Endodermal cell (in vitro differentiated cells): ENCODE results near the gene PLEKHA8. TPM values are rescaled to one million over a fixed set of nuclear protein-coding genes. Genes with fewer than 3 reads are reported as not detected.

Experiments used
- DNase-seq: peaks from one replicate; pipeline ENCODE4 v3.0.0-alpha.2; 2017
- H3K27ac ChIP-seq: 2 replicates; pipeline ENCODE4 v1.5.1; 2013; ENCODE audit warnings: mild to moderate bottlenecking, low read depth, low read length, moderate library complexity
- H3K27me3 ChIP-seq: 2 replicates; pipeline ENCODE4 v1.6.1; 2013; ENCODE audit warnings: mild to moderate bottlenecking, low read length, moderate library complexity; ENCODE audit not compliant: insufficient read depth, control insufficient read depth, poor library complexity, severe bottlenecking
- H3K36me3 ChIP-seq: 2 replicates; pipeline ENCODE4 v1.7.0; 2013; ENCODE audit warnings: mild to moderate bottlenecking, low read length, moderate library complexity; ENCODE audit not compliant: control insufficient read depth, insufficient read depth
- H3K4me1 ChIP-seq: one replicate; pipeline ENCODE4 v1.7.0; 2013; ENCODE audit warnings: low read length; ENCODE audit not compliant: control insufficient read depth, insufficient read depth
- H3K4me3 ChIP-seq: 2 replicates; pipeline ENCODE4 v1.5.1; 2013; ENCODE audit warnings: mild to moderate bottlenecking, low read length, moderate library complexity
- H3K9ac ChIP-seq: 2 replicates; pipeline ENCODE4 v1.6.1; 2013; ENCODE audit warnings: mild to moderate bottlenecking, low read length, moderate library complexity; ENCODE audit not compliant: poor library complexity, severe bottlenecking; ENCODE audit errors: extremely low read depth
- H3K9me3 ChIP-seq: 2 replicates; pipeline ENCODE4 v1.6.1; 2013; ENCODE audit warnings: mild to moderate bottlenecking, low read length, moderate library complexity; ENCODE audit not compliant: control insufficient read depth
- H3K27ac Mint-ChIP-seq: 2 replicates; pipeline ENCODE4 v1.8.0; 2020; ENCODE audit warnings: mixed read lengths
- H3K27me3 Mint-ChIP-seq: 2 replicates; pipeline ENCODE4 v1.8.0; 2021; ENCODE audit warnings: mild to moderate bottlenecking, mixed read lengths; ENCODE audit not compliant: insufficient read depth
- H3K36me3 Mint-ChIP-seq: 2 replicates; pipeline ENCODE4 v1.8.0; 2020; ENCODE audit warnings: low read depth, mixed read lengths
- H3K4me1 Mint-ChIP-seq: 2 replicates; pipeline ENCODE4 v1.8.0; 2020; ENCODE audit warnings: mixed read lengths
- H3K4me3 Mint-ChIP-seq: 2 replicates; pipeline ENCODE4 v1.8.0; 2020; ENCODE audit warnings: mild to moderate bottlenecking, moderate library complexity, mixed read lengths
- H3K9me3 Mint-ChIP-seq: 2 replicates; pipeline ENCODE4 v1.8.0; 2020; ENCODE audit warnings: mild to moderate bottlenecking, mixed read lengths
- WGBS, 2 experiments: methylation state at CpG; one replicate each; pipeline versions ENCODE4 v1.1.5 to v1.1.7; 2013; ENCODE audit warnings: missing lambda C conversion rate in 2 of 2, mixed read lengths in 1 of 2; ENCODE audit not compliant: insufficient coverage in 1 of 2, insufficient read length in 1 of 2; 5-methylcytosine and 5-hydroxymethylcytosine counted together
- total RNA-seq, 2 donors: library from RNA; stranded (reverse); fragmentation: NEBNext Ultra II Directional in 1 of 2; extraction: Animal tissue kit (Norgen Biotek cat#: 25700) in 1 of 2; gene quantifications; 2 replicates in 1 of 2; 3 replicates in 1 of 2; pipeline ENCODE4 v1.2.1, GENCODE V29; 2021
- TF ChIP-seq, protein P1 (sequence below): fragments of 200-600 bp; sonication (generic); conservative IDR thresholded peaks from 2 replicates; pipeline ENCODE4 v1.5.0; 2021; ENCODE audit warnings: antibody characterized with exemption, mild to moderate bottlenecking

PLEKHA8 gene
- total RNA-seq, 2 donors from 2014 or later, result 37.7 to 42.2 TPM

DNA sequence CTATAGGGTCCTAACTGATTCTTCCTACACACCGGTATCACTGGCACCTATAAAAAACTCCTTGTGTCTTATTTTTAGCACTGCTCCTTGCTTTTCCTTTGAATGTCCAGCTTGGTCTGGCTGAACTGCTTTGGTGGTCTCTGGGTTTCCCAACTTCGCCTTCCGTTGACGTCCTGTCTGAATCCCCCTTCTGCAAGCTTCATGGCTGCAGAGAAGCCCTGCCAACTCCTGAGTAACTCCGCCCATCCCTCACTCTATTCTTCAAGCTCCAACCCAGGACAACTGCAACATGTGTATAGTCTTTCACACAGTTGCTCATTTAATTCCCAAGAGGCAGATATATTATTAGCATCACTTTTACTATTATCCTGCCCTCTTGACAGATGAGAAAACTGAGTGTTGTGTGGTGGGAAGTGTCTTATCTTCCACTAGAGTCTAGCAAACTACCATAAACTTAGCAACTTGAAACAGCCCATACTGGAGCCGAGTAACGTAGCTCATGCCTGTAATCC is 147.5 kb downstream of the PLEKHA8 start:
- no peaks in the 10 kb centered on the region for H3K9me3 Mint-ChIP-seq
- no peak for DNase-seq
- no peak overlapping the region for H3K27ac Mint-ChIP-seq
- Histone ChIP-seq H3K4me3 (no peak overlapping the region), H3K36me3 (no peaks in the 10 kb centered on the region), H3K9ac (no peak overlapping the region), H3K9me3 (no peaks in the 10 kb centered on the region), H3K27me3 (peaks cover 9% of the 10 kb centered on the region), H3K27ac (no peak overlapping the region), H3K4me1 (no peaks in the 10 kb centered on the region)
- no peak overlapping the region for H3K4me3 Mint-ChIP-seq
- TF ChIP-seq, protein P1, sequence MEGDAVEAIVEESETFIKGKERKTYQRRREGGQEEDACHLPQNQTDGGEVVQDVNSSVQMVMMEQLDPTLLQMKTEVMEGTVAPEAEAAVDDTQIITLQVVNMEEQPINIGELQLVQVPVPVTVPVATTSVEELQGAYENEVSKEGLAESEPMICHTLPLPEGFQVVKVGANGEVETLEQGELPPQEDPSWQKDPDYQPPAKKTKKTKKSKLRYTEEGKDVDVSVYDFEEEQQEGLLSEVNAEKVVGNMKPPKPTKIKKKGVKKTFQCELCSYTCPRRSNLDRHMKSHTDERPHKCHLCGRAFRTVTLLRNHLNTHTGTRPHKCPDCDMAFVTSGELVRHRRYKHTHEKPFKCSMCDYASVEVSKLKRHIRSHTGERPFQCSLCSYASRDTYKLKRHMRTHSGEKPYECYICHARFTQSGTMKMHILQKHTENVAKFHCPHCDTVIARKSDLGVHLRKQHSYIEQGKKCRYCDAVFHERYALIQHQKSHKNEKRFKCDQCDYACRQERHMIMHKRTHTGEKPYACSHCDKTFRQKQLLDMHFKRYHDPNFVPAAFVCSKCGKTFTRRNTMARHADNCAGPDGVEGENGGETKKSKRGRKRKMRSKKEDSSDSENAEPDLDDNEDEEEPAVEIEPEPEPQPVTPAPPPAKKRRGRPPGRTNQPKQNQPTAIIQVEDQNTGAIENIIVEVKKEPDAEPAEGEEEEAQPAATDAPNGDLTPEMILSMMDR, result no peak
- peaks cover 5% of the 10 kb centered on the region for H3K4me1 Mint-ChIP-seq
- H3K36me3 Mint-ChIP-seq, result no peaks in the 10 kb centered on the region
- 86 to 90% methylated on average over 7 of the region's 7 CpGs for WGBS, 2 experiments
- peaks cover 3% of the 10 kb centered on the region for H3K27me3 Mint-ChIP-seq

DNA sequence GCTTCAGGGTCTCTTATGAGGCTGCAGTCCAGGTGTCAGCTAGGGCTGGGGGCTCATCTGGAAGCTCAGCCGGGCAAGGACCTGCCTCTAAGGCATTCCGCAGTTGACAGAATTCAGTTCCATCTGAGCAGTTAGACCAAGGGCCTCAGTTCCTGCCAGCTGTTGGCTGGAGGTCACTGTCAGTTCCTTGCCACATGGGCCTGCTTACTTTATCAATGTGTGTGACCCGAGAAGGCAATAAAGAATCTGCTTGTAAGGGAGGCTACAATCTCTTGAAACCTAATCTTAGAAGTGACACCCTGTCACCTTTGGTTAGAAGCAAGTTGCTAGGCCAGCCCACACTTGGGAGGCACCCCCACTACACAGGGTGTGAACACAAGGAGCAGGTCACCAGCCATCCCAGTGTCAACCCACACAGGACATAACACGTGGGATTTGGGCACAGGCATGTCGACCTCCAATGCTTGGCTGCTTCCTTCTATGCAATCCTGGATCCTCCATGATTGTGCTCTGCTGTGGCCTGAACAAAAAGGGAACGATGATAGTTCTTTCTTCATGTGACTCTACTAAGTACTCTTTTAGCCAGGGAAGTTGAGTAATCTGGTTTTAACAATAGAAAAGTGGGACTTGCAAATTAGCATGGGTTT is 148.4 kb downstream of the PLEKHA8 start:
- no peaks in the 10 kb centered on the region for H3K4me1 ChIP-seq
- Mint-ChIP-seq H3K9me3 (no peaks in the 10 kb centered on the region), H3K4me1 (peaks cover 5% of the 10 kb centered on the region), H3K36me3 (no peaks in the 10 kb centered on the region), H3K27me3 (no peaks in the 10 kb centered on the region), H3K27ac (no peak overlapping the region), H3K4me3 (no peak overlapping the region)
- H3K9ac ChIP-seq, result no peak overlapping the region
- H3K36me3 ChIP-seq, result no peaks in the 10 kb centered on the region
- WGBS, 2 experiments, result 84 to 86% methylated on average over 3 to 6 of the region's 6 CpGs
- no peaks in the 10 kb centered on the region for H3K9me3 ChIP-seq
- peaks cover under 1% of the 10 kb centered on the region for H3K27me3 ChIP-seq
- H3K27ac ChIP-seq, result no peak overlapping the region
- no peak overlapping the region for H3K4me3 ChIP-seq
- DNase-seq, result no peak
- TF ChIP-seq, protein P1, result no peak

DNA sequence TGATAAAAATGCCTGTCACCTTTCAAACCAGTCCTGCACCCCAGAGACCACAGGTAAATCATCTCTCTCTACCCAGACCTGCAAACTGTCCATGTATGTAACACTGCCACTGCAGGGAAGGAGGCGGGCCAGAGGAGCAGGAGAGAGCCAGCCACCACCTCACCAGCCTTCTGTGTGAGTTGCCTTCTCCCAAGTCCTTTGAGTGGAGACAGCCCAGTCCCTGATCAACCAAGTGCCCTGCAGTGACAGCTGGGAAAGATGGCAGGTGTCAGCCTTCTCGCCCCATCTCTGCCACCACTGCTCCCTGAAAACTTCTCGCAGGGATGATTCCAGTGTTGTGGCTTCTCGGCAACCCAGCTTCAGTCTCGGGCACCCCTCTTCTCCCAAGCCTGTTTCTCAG is 149.0 kb downstream of the PLEKHA8 start:
- Histone ChIP-seq H3K4me1 (no peaks in the 10 kb centered on the region), H3K27me3 (no peaks in the 10 kb centered on the region), H3K4me3 (no peak overlapping the region), H3K9me3 (no peaks in the 10 kb centered on the region), H3K27ac (no peak overlapping the region), H3K36me3 (no peaks in the 10 kb centered on the region), H3K9ac (no peak overlapping the region)
- Mint-ChIP-seq H3K27ac (no peak overlapping the region), H3K4me1 (peaks cover 5% of the 10 kb centered on the region), H3K9me3 (no peaks in the 10 kb centered on the region), H3K4me3 (no peak overlapping the region), H3K27me3 (no peaks in the 10 kb centered on the region), H3K36me3 (no peaks in the 10 kb centered on the region)
- WGBS, 2 experiments, result 92 to 100% methylated on average over 4 to 5 of the region's 5 CpGs
- no peak for DNase-seq
- TF ChIP-seq, protein P1, result no peak
